HG03159 (cell line): ENCODE data around the gene CELF2.

Experiments
- ATAC-seq: cut with Tn5 transposase; IDR thresholded peaks from one replicate; pipeline ENCODE4 v1.9.1; 2021; ENCODE audit warnings: mild to moderate bottlenecking, moderate library complexity; ENCODE audit not compliant: unreplicated experiment

Gene CELF2

GRCh38 chr10:11290156-11290890, 272.7 kb downstream of the CELF2 start:
- no peak for ATAC-seq

DNA sequence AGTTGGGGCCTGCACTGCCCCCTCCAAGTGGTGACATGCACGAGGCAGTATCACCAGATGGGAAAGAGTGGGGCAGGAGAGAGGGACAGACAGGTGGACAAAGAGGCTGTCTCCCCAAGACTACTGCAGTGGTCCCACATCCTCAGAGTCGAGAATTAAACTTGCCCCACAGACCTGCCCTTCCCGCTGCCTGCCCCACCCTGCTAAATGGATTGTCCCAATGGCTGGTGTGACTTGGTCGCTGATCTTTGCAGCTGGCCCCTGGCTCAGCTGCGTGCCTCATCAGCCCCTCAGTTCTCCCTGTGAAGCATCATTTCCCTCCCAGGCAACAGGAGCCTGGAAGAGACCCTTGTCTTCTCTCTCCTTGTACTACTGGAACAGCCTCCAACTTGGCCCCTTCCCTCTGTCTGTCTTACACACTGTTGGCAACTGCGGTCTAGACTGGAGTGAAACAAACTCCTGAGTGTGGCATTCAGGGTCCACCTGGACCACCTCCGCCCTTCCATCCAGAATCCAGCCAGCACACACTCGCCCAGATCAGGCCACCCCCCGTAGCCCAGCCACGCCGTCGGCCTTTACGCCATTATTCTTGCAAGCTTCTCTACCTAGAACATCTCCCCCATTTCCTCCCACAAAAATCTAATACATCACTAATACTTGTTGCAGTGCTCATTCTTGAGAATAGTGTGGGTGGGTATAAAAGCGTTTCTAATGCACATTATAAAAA, 275.1 kb downstream of the CELF2 start:
- ATAC-seq: no peak

DNA sequence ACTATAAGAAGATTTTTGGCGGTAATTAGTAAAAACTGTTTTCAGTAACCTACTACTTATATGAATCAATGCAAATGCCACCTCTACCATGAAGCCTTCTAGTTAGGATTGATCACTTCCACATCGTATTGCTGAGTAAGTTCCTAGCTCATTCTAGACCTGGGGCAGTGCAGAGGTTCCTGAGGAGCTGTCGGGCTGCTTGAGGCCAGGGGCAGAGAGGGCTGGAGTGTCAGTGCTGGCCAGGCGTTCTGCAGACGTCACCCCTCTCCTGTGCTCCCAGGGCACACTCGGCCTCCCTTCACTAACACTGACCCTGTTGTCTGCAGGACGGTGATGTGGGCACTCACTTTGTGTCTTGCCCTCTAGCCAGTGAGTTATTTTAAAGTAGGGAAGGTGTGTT, 275.7 kb downstream of the CELF2 start:
- ATAC-seq: no peak

- ATAC-seq: no peak
These were observed 277.3 kb downstream of the CELF2 start for GRCh38 chr10:11294831-11295450.

DNA sequence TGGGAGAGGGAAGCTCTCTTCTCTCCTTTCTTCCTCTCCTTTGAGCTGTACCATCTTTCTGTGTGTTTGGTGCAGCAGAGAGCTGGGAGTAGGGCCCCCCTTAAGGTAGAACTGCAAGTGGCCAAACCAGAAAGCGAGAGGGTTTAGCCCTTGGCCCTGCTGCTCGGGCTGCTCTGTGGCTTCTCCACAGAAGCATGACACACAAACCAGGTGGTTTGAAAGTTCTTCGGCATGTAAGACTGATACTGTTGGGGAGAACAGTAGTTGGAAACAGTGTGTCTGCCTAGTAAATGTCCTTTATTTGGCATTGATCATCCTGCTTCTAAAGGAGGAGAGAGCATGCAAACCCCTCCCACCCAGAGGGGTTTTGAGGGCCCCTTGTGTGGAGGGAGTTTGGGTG, 277.8 kb downstream of the CELF2 start:
- no peak for ATAC-seq

GRCh38 chr10:11297136-11297535, 279.5 kb downstream of the CELF2 start:
- no peak for ATAC-seq

DNA sequence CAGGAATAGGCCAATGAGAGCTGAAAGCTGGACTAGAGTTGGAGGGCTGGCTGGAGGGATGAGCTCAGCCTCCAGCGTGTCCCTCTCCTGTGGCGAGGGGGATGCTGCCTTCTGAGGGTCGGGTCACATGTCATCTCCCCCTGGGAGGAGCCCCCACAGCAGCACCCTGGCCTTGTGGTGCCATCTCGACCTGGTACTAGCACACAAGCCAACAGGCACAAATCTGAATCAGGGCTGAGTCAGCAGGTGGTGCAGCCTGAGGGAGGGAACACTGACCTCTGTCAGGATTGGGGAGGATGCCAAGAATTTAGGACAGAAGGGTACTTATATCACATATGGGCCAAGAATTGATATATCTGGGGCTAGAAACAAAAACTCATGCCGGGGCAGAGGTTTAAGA, 280.4 kb downstream of the CELF2 start:
- ATAC-seq: no peak

GRCh38 chr10:11299125-11299524, 281.5 kb downstream of the CELF2 start:
- no peak for ATAC-seq

DNA sequence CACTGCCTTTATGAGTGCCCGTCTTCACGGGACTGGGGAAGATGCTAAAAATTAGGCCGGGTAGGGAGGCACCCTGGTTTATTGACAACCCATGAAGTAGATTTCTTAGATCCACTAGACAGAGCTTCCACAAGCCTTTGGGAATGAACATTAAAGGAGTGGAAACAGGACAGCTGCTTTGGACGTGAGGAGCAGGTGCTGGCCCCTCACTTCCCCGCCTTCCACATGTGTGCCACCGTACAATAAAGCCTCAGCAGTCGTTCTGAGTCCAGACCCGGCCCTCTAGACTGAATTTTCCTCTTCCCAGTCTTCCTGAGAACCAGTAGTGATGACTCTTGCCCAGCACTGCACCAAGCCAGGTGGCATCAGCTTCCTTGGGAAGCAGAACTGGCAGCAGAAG, 282.4 kb downstream of the CELF2 start:
- ATAC-seq: no peak

- no peak for ATAC-seq
These were observed 282.9 kb downstream of the CELF2 start for GRCh38 chr10:11300563-11300962.

DNA sequence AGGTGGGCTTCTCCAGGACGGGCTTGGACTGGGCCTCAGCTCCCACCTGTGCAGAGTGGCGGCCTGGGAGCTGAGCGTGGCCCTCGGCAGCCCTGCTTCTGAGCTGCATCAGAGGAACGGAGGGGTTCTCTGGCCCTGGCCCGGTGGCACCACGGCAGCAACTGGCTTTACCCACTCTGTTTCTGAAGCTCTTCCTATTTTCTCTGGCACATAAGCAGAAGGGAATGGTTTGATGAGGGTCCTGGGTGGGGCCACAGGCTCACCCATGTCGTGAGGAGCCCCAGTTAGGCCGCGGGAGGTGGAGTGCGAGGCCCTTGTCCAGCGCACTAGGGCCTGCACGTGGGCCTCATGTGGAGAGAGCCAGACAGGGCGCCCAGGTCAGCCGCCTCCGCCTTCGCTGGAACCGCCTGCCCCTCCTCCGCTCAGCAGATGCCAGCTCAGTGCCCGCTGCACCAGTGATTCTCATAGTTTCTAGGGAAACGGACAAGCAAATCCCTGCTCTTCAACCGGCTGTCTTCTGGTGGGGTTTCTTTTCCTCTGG, 284.0 kb downstream of the CELF2 start:
- no peak for ATAC-seq

GRCh38 chr10:11302181-11302580, 284.5 kb downstream of the CELF2 start:
- ATAC-seq: no peak

GRCh38 chr10:11303361-11304170, 285.9 kb downstream of the CELF2 start:
- no peak for ATAC-seq

- ATAC-seq: no peak
These were observed 287.4 kb downstream of the CELF2 start for GRCh38 chr10:11304906-11305585.

DNA sequence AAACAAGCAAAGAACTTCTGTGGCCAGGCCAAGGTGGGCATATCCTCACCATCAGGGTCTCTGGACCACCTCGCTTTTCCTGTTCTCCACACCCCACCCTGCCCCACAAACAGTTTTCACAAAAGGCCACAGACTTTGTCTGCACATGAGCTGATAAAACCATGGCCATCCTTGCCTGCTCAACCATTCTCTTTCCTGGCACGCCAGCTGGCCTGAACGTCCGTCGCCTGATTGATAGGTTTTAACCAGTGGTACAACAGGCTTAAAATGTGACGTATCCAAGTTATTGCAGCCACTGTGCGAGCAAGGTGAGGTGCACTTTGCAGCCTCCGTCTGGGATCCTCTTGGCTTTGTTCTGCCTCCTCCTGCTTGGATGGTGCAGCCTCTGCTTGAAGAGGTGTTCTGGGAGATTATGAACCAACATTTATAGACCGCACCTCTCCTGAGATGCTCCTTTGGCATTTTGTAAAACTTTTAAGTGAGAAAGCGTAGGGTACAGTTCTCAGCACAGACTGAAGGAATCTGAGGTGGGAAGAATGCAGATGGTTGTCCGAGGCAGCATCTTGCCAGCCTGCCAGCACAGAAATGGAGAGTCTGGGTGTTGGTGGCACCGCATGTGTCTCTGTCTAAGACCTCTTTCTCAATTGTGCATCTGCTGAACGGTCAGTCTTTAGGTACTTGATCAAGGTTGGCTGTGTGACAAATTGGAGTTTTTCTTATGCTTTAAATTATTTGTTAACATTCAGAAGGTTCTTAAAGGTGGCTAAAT, 288.3 kb downstream of the CELF2 start:
- ATAC-seq: no peak

- no peak for ATAC-seq
These were observed 289.3 kb downstream of the CELF2 start for GRCh38 chr10:11307004-11307403.

DNA sequence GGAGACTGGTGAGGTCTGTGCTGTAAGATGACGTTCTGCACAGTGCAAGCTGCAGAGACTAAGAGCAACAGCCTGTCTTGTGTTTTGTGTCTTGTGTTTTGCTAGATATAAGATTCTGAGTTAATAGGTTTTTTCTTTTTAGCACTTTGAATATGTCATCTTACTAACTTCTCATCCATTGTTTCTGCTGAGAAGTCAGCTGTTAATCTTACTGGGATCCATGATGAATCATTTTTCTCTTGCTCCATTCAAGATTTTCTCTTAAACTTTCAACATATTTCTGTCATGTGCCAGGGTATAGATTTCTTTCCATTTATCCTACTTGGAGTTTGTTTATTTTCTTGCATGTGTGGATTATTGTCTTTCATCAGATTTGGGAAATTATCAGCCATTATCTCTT, 290.3 kb downstream of the CELF2 start:
- no peak for ATAC-seq

DNA sequence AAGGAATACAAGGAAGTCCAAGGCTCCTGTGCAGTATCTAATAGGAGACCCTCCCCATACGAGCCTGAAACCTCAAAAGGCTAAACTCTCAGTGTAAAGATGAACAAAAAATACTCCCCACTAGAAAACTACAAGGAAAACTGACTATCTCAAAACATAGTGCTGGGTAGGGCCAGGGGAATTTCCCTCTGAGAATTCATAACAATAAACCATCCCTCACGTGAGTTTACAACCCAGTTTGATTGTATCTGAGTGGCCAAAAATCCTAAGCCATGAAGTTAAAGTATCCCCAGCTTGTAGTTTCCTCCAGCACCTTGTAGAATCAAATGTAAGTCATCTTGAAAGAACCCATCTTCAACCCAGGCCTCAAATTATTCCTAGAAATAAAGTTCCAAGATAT, 293.4 kb downstream of the CELF2 start:
- ATAC-seq: no peak

DNA sequence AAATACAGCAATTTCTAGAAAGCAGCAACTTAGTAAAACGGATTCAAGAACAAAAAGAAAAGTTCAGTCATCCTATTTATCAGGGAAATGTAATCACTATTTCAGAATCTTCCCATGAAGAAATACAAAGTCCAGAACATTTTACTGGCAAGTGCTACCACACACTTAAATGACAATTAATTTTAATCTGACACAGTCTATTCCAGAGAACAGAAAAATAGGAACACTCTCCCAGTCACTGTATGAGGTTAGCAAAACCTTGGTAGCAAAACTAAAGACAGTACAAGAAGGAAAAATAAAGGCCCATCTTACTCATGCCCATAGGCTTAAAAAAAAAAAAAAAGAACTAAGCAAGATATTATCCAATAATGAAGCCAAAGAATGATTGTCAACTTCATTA, 295.8 kb downstream of the CELF2 start:
- ATAC-seq: no peak
